Measurements from ENCODE around the gene ELOVL7. TPM values are rescaled to one million over a fixed set of nuclear protein-coding genes. Genes with fewer than 3 reads are reported as not detected.

ELOVL7 gene
- total and polyA plus RNA-seq, 10 of the 15 experiments (the other 5 are each of a cell fraction or from before 2014, with no cell fraction given), result 0.26 to 1.2 (median 0.92) TPM

GRCh38 chr5:60776343-60776742 is 67.7 kb downstream of the ELOVL7 start:
- FAIRE-seq (no peak), DNase-seq (ENCODE audit: low read depth, low spot score) (no peak), ATAC-seq (no peak)
- intact Hi-C loops (cut with micrococcal nuclease; ENCODE audit: unreplicated experiment), result no loop called here
- Histone ChIP-seq H3K79me2 (ENCODE audit: control insufficient read depth, insufficient read depth, low read length) (no peaks in the 10 kb centered on the region), H3K4me3 (no peak overlapping the region), H3K4me2 (ENCODE audit: control insufficient read depth, insufficient read depth) (no peak overlapping the region), H2AFZ (ENCODE audit: control insufficient read depth, low read depth, low read length) (no peak overlapping the region), H4K20me1 (ENCODE audit: control insufficient read depth, insufficient read depth) (no peaks in the 10 kb centered on the region), H3K4me1 (ENCODE audit: control insufficient read depth, insufficient read depth, low read length) (no peaks in the 10 kb centered on the region), H3K27ac (ENCODE audit: control insufficient read depth, insufficient read depth) (no peak overlapping the region), H3K9ac (ENCODE audit: control insufficient read depth, insufficient read depth, low read length) (no peak overlapping the region), H3K9me3 (replicated peaks; ENCODE audit: control insufficient read depth, insufficient read depth, low read length) (no peaks in the 10 kb centered on the region; the same call in 2 of the 3 replicates), H3K27me3 (replicated peaks in 1 of 2; ENCODE audit: control insufficient read depth in 2 of 2, insufficient read depth in 2 of 2, low read length in 1 of 2) (no peaks in the 10 kb centered on the region), H3K36me3 (ENCODE audit: control insufficient read depth in 2 of 2, insufficient read depth in 2 of 2, low read length in 1 of 2) (no peaks in the 10 kb centered on the region)
- in situ Hi-C loops (cut with MboI), result no loop called here
- POLR2A ChIA-PET, result no interaction called here
- RAD21 ChIA-PET (ENCODE audit: unreplicated experiment), result no interaction called here
- TF ChIP-seq BCLAF1 (IDR thresholded peaks at IDR 0.05) (no peak), TARDBP (IDR thresholded peaks at IDR 0.05; ENCODE audit: borderline replicate concordance) (no peak), BHLHE40 (IDR thresholded peaks at IDR 0.05; ENCODE audit: borderline replicate concordance in 1 of 2, low read depth in 2 of 2, low read length in 1 of 2) (no peak), BCL3 (IDR thresholded peaks at IDR 0.05; ENCODE audit: borderline replicate concordance, insufficient read depth, low read depth, low read length, poor library complexity, severe bottlenecking) (no peak), BRCA1 (IDR thresholded peaks at IDR 0.05; ENCODE audit: low read depth, low read length) (no peak), RUNX3 (IDR thresholded peaks at IDR 0.05; ENCODE audit: low read length) (no peak)
- TF ChIP-seq, protein P1, sequence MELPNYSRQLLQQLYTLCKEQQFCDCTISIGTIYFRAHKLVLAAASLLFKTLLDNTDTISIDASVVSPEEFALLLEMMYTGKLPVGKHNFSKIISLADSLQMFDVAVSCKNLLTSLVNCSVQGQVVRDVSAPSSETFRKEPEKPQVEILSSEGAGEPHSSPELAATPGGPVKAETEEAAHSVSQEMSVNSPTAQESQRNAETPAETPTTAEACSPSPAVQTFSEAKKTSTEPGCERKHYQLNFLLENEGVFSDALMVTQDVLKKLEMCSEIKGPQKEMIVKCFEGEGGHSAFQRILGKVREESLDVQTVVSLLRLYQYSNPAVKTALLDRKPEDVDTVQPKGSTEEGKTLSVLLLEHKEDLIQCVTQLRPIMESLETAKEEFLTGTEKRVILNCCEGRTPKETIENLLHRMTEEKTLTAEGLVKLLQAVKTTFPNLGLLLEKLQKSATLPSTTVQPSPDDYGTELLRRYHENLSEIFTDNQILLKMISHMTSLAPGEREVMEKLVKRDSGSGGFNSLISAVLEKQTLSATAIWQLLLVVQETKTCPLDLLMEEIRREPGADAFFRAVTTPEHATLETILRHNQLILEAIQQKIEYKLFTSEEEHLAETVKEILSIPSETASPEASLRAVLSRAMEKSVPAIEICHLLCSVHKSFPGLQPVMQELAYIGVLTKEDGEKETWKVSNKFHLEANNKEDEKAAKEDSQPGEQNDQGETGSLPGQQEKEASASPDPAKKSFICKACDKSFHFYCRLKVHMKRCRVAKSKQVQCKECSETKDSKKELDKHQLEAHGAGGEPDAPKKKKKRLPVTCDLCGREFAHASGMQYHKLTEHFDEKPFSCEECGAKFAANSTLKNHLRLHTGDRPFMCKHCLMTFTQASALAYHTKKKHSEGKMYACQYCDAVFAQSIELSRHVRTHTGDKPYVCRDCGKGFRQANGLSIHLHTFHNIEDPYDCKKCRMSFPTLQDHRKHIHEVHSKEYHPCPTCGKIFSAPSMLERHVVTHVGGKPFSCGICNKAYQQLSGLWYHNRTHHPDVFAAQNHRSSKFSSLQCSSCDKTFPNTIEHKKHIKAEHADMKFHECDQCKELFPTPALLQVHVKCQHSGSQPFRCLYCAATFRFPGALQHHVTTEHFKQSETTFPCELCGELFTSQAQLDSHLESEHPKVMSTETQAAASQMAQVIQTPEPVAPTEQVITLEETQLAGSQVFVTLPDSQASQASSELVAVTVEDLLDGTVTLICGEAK (IDR thresholded peaks at IDR 0.05; ENCODE audit: borderline replicate concordance), result no peak
- TF ChIP-seq, protein P2, sequence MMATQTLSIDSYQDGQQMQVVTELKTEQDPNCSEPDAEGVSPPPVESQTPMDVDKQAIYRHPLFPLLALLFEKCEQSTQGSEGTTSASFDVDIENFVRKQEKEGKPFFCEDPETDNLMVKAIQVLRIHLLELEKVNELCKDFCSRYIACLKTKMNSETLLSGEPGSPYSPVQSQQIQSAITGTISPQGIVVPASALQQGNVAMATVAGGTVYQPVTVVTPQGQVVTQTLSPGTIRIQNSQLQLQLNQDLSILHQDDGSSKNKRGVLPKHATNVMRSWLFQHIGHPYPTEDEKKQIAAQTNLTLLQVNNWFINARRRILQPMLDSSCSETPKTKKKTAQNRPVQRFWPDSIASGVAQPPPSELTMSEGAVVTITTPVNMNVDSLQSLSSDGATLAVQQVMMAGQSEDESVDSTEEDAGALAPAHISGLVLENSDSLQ (IDR thresholded peaks at IDR 0.05), result no peak
- 0% methylated on average over 1 of the region's 1 CpG for WGBS (ENCODE audit: insufficient coverage, insufficient replicate concordance, low lambda C conversion rate, missing lambda C conversion rate)
- CTCF ChIA-PET, result no interaction called here
- BruUV-seq (replicated peaks), result no TSS peak
- SMC1A ChIA-PET (ENCODE audit: uncharacterized antibody, unreplicated experiment), result no interaction called here
